Stimulated activated CD8-positive, alpha-beta memory T cell treated with anti-CD3 and anti-CD28 coated beads, Interleukin-15, amount 100 ng/mL, for 1 hour (primary cell): Measurements from ENCODE around the gene PHF2.
"Not testable (repeated sequence)": the region's sequence is repeated elsewhere in the genome, so short reads cannot be mapped to it uniquely, and the experiment has no call there.

Source experiments
- DNase-seq: peaks from one replicate; pipeline ENCODE4 v3.0.0-alpha.2; 2020; ENCODE audit warnings: low read depth

The PHF2 gene

GRCh38 chr9:93665637-93666438, 89.5 kb downstream of the PHF2 start:
- DNase-seq, result no peak

- not testable (repeated sequence) for DNase-seq
Measured at GRCh38 chr9:93666439-93666784, 90.0 kb downstream of the PHF2 start.

GRCh38 chr9:93667006-93667405, 90.6 kb downstream of the PHF2 start:
- no peak for DNase-seq

DNA sequence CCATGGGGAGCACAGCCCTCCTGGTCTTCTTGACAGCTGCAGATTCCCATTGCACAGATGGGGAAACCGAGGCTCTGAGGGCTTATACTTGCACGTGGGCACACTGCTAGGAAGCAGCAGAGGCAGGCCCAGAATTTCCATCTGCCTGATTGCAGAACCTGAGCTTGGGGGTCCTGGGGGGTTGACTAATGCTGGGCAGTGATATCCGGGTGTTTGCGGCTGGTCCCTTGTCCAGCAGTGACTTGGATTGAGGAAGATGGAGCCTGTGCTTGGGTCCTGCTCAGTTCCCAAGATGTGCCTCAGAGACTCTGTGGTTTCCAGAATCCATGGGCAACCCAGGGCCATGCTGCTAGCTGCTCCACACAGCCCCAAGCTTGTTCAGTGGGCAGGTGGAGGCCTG, 91.2 kb downstream of the PHF2 start:
- no peak for DNase-seq

GRCh38 chr9:93668261-93668871, 92.0 kb downstream of the PHF2 start:
- DNase-seq, result no peak

GRCh38 chr9:93669116-93669957, 93.0 kb downstream of the PHF2 start:
- no peak for DNase-seq

DNA sequence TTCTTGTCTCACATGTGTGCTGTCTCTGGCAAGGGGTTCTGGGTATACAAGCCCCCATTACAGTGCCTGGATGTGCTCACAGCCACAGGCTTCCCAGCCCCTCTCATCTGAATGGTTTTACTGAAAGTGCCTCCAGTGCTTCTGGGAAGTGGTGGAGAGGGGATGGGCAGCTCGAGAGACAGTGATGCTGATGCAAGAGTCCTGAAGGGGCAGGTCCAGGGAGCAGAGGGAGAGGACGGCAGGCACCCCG, 93.5 kb downstream of the PHF2 start:
- DNase-seq, result no peak

DNA sequence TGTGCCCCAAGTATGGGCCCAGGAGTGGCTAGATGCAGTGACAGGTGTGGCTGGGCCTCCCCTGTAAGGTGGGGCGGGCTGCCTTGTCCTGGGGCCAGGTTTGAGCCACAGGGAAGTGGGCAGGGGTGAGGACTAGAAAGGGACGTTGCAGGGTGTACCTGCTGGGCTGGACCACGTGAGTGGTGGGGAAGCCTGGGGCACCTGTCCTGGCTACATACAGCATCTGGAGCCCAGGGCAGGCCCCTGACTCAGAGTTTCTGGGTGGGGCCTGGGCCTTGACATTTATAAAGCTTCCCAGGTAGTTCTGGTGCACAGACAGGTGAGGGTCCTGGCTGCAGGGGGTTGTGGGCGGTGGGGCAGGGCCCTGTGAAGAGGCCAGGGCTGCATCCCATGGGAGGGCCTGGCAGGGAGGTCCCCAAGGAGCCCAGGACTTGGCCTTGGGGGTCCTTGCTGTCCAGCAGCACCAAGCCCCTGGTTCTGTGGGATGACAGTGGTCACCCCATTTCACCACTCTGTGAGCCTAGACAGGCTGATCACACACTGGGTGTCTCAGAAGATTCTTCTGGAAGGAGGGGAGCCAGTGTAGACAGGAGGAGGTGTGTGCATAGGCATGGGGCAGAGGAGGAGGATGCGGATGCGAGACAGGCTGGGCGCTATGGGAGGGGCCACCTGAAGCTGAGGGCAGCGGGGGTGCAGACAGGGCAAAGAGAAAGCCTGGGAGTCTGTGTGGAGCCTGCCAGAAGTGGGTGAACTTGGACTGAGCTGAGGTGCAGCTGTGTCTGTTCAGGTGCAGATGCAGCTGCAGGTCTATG, 94.0 kb downstream of the PHF2 start:
- no peak for DNase-seq

DNA sequence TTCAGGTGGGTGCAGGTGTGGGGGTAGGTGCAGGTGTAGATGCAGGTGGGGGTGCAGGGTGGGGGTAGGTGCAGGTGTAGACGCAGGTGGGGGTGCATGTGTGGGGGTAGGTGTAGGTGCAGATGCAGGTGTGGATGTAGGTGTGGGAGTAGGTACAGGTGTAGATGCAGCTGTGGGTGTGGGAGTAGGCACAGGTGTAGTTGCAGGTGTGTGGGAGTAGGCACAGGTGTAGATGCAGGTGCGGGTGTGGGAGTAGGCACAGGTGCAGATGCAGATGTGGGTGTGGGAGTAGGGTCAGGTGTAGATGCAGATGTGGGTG, 94.6 kb downstream of the PHF2 start:
- DNase-seq, result no peak

DNA sequence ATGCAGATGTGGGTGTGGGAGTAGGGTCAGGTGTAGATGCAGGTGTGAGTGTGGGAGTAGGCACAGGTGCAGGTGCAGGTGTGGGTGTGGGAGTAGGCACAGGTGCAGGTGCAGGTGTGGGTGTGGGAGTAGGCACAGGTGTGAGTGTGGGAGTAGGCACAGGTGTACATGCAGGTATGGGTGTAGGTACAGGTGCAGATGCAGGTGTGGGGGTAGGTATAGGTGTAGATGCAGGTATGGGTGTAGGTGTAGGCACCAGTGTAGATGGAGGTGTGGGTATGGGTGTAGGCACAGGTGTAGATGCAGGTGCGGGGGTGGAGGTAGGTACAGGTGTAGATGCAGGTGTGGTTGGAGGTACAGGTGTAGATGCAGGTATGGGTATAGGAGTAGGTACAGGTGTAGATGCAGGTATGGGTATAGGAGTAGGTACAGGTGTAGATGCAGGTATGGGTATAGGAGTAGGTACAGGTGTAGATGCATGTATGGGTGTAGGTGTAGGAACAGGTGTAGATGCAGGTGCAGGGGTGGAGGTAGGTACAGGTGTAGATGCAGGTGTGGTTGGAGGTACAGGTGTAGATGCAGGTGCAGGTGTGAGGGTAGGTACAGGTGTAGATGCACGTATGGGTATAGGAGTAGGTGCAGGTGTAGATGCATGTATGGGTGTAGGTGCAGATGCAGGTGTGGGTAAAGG, 96.1 kb downstream of the PHF2 start:
- not testable (repeated sequence) for DNase-seq

DNA sequence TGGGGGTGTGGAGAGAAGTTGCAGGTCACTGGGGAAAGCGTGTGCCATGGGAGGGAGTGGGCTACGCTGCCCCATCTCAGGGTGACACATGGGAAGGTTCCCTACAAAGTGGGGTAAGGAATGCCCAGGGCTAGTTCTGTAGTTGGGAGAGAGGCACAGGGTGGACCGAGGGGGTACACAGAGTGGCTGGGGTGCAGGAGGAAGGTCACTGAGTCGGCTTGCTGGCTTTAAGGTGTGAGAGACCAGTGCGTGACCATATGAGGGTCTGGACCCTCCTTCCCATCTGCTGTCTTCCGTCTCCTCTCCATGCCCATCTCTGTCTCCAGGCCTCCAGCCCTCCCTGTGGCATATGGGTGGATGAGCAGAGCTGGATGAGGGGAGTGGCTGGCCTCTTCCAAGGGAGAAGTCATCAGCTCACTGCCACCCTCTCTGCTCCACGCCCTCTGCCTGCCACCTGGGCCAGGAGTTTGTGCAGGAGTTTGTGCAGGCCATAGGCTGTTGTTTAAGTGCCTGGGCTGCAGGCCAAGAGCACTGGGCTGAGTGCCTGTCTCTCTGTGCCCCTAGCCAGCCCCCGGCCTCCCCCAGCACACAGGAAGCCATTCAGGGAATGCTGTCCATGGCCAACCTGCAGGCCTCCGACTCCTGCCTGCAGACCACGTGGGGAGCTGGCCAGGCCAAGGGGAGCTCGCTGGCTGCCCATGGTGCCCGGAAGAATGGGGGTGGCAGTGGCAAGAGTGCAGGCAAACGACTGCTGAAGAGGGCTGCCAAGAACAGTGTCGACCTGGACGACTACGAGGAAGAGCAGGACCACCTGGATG, 96.8 kb downstream of the PHF2 start:
- no peak for DNase-seq

DNA sequence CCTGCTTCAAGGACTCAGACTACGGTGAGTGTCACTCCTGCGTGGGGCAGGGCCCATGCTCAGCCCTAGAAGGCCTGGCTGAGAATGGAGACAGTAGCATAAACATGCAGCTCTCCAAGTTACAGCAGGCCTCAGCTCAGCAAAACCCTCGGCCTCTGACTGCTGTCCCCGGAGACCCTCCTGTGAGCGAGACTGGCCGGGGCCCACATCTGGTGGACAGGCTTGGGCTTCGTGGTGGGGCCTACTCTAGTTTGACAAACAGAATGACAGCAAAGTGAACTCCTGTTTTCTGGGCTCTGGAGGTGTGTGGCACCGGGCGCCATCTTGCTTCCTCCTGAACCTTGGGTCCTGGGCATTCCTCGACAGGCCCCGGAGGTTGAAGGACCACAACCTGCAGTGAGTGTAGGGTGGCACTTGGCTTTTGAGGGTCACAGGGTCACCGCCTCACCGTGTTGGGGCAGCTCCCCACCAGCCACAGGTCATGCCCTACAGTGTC, 97.5 kb downstream of the PHF2 start:
- no peak for DNase-seq

- DNase-seq, result no peak
Measured at GRCh38 chr9:93674580-93675335, 98.4 kb downstream of the PHF2 start.

- no peak for DNase-seq
Measured at GRCh38 chr9:93675336-93676150, 99.2 kb downstream of the PHF2 start.

GRCh38 chr9:93676310-93677047, 100.1 kb downstream of the PHF2 start:
- no peak for DNase-seq

DNA sequence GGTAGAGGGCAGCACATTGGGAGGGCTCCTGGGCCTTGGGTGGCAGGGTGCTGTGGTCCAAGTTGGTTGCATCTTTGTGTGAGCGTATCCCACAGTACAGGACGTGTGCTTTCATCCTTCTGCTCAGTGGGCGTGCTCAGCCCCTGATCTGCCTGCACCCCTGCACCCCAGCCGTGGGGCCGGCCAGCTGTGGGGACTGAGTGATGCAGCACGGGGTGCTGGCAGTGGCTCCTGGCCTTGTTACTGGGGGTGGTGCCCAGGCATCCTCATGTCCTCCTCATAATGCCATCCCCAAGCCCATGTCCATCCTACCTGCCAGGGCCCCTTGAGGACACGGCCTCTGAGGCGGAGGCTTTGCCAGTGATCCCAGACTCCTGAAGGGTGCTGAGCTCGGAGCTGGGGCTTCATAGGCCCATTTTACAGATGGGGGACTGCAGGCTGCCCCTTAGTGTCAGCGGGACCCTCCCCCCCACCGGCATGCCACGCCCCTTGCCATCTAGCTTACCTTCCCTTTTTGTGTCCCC, 100.7 kb downstream of the PHF2 start:
- no peak for DNase-seq

DNA sequence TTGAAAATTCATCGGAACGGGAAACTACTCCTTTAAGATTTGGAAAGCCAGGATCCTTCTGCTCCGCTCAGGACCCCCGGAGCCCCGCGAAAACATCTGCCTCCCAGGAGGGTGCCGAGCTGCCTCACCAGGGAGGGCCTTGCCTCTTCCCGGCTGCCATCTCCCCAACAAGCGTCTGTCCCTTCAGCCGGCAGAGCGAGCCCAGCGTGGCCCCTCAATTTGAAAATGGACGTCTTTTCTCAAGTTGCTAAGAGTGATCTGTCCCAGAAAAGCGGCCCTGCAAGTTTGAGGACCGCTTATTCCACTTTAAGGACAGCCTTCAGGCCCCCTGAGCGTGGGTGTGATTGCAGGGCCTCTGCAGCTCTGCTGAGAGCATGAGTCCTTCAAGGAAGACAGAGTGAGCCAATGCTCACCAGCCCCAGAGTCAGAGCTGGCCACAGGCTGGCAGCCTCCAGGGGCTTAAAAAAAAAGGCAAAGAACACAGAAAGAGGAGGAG, 101.3 kb downstream of the PHF2 start:
- DNase-seq, result no peak
